ENCODE results near the gene AK9. TPM values are rescaled to one million over a fixed set of nuclear protein-coding genes. Genes with fewer than 3 reads are reported as not detected.
"Not testable (repeated sequence)": the region's sequence is repeated elsewhere in the genome, so short reads cannot be mapped to it uniquely, and the experiment has no call there.

AK9 gene
- polyA plus RNA-seq, 1 donor from 2014 or later = 27.7 TPM

DNA sequence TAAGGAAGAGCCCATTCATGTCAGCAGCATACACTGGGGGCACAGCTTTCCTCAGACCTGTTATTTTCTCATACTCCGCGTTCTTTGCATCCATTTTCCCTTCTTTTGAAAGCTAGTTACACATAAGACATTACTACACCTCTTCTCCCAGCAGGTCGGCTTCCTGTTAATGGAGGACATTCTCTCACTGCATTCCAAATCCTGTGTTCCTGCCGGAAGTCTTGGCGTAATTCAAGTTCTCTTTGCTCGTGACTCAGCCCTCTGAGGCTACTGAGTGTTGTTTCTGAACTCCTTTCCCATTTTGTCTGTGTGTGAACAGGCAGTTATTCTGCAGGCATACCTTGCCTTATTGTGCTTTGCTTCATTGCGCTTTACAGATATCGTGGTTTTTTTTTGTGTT is 110.5 kb downstream of the AK9 start:
- Histone ChIP-seq H2AFZ (ENCODE audit: low read depth, low read length) (no peak overlapping the region), H3K4me2 (ENCODE audit: low read length) (no peak overlapping the region)

DNA sequence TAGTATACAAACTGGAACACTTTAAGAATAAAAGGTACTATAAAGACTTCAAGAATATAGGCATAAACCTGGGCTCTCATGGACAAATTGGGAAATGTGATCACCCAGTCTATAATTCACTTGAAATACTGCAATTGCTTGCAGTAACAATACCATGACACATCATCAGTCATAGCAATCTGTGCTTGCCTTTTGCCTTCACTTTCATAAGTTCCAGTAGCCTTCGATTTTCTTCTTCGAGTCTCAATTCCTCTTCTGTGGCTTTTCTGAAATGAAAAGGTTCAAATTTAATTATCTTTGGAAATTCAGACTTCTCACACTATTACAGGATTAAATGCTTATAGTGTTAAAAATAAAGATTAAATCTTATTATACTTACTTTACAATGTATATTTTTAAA is 111.6 kb downstream of the AK9 start:
- Histone ChIP-seq H3K27ac (ENCODE audit: low read length) (no peak overlapping the region), H3K9me2 (ENCODE audit: insufficient read depth, low read length) (no peaks in the 10 kb centered on the region), H2AFZ (ENCODE audit: low read depth, low read length) (no peak overlapping the region), H3K79me2 (replicated peaks; ENCODE audit: insufficient read depth, low read length) (no peaks in the 10 kb centered on the region), H3K9ac (ENCODE audit: low read length) (no peak overlapping the region), H3K27me3 (ENCODE audit: insufficient read depth, low read depth, low read length) (no peaks in the 10 kb centered on the region), H3F3A (ENCODE audit: insufficient read depth, low read length, poor library complexity, severe bottlenecking) (no peaks in the 10 kb centered on the region), H3K36me3 (ENCODE audit: insufficient read depth, low read length) (no peaks in the 10 kb centered on the region), H4K20me1 (ENCODE audit: insufficient read depth) (no peaks in the 10 kb centered on the region), H3K9me3 (ENCODE audit: low read length) (no peaks in the 10 kb centered on the region), H3K4me2 (ENCODE audit: low read length) (no peak overlapping the region), H3K4me3 (ENCODE audit: low read length) (no peak overlapping the region)
- TF ChIP-seq MXI1 (conservative IDR thresholded peaks at IDR 0.05; ENCODE audit: poor library complexity, severe bottlenecking) (no peak), POLR2AphosphoS5 (IDR thresholded peaks at IDR 0.05) (no peak), TAF1 (IDR thresholded peaks at IDR 0.05; ENCODE audit: low read depth) (no peak), RAD21 (conservative IDR thresholded peaks at IDR 0.05) (no peak), EP300 (conservative IDR thresholded peaks at IDR 0.05; ENCODE audit: poor library complexity, severe bottlenecking) (no peak)
- TF ChIP-seq, protein P1, sequence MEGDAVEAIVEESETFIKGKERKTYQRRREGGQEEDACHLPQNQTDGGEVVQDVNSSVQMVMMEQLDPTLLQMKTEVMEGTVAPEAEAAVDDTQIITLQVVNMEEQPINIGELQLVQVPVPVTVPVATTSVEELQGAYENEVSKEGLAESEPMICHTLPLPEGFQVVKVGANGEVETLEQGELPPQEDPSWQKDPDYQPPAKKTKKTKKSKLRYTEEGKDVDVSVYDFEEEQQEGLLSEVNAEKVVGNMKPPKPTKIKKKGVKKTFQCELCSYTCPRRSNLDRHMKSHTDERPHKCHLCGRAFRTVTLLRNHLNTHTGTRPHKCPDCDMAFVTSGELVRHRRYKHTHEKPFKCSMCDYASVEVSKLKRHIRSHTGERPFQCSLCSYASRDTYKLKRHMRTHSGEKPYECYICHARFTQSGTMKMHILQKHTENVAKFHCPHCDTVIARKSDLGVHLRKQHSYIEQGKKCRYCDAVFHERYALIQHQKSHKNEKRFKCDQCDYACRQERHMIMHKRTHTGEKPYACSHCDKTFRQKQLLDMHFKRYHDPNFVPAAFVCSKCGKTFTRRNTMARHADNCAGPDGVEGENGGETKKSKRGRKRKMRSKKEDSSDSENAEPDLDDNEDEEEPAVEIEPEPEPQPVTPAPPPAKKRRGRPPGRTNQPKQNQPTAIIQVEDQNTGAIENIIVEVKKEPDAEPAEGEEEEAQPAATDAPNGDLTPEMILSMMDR (IDR thresholded peaks at IDR 0.05; ENCODE audit: poor library complexity, severe bottlenecking) = no peak

More for the DNA sequence above, 110.5 kb downstream of the AK9 start:
- Histone ChIP-seq H3F3A (ENCODE audit: insufficient read depth, low read length, poor library complexity, severe bottlenecking) (no peaks in the 10 kb centered on the region), H3K27ac (ENCODE audit: low read length) (no peak overlapping the region), H3K9me2 (ENCODE audit: insufficient read depth, low read length) (no peaks in the 10 kb centered on the region), H3K9ac (ENCODE audit: low read length) (no peak overlapping the region), H3K36me3 (ENCODE audit: insufficient read depth, low read length) (no peaks in the 10 kb centered on the region), H3K79me2 (replicated peaks; ENCODE audit: insufficient read depth, low read length) (no peaks in the 10 kb centered on the region), H3K4me3 (ENCODE audit: low read length) (no peak overlapping the region), H3K27me3 (ENCODE audit: insufficient read depth, low read depth, low read length) (no peaks in the 10 kb centered on the region), H3K9me3 (ENCODE audit: low read length) (no peaks in the 10 kb centered on the region), H4K20me1 (ENCODE audit: insufficient read depth) (no peaks in the 10 kb centered on the region)
- TF ChIP-seq, protein P2, sequence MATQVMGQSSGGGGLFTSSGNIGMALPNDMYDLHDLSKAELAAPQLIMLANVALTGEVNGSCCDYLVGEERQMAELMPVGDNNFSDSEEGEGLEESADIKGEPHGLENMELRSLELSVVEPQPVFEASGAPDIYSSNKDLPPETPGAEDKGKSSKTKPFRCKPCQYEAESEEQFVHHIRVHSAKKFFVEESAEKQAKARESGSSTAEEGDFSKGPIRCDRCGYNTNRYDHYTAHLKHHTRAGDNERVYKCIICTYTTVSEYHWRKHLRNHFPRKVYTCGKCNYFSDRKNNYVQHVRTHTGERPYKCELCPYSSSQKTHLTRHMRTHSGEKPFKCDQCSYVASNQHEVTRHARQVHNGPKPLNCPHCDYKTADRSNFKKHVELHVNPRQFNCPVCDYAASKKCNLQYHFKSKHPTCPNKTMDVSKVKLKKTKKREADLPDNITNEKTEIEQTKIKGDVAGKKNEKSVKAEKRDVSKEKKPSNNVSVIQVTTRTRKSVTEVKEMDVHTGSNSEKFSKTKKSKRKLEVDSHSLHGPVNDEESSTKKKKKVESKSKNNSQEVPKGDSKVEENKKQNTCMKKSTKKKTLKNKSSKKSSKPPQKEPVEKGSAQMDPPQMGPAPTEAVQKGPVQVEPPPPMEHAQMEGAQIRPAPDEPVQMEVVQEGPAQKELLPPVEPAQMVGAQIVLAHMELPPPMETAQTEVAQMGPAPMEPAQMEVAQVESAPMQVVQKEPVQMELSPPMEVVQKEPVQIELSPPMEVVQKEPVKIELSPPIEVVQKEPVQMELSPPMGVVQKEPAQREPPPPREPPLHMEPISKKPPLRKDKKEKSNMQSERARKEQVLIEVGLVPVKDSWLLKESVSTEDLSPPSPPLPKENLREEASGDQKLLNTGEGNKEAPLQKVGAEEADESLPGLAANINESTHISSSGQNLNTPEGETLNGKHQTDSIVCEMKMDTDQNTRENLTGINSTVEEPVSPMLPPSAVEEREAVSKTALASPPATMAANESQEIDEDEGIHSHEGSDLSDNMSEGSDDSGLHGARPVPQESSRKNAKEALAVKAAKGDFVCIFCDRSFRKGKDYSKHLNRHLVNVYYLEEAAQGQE (IDR thresholded peaks at IDR 0.05; ENCODE audit: borderline replicate concordance) = no peak
- no peak for TF ChIP-seq TAF1 (IDR thresholded peaks at IDR 0.05; ENCODE audit: low read depth)
- TF ChIP-seq MXI1 (conservative IDR thresholded peaks at IDR 0.05; ENCODE audit: poor library complexity, severe bottlenecking) = no peak
- TF ChIP-seq EP300 (conservative IDR thresholded peaks at IDR 0.05; ENCODE audit: poor library complexity, severe bottlenecking) = no peak
- TF ChIP-seq POLR2AphosphoS5 (IDR thresholded peaks at IDR 0.05) = no peak
- TF ChIP-seq SMC3 (conservative IDR thresholded peaks at IDR 0.05; ENCODE audit: poor library complexity) = no peak
- TF ChIP-seq, protein P1 (IDR thresholded peaks at IDR 0.05; ENCODE audit: poor library complexity, severe bottlenecking) = no peak
- no peak for TF ChIP-seq RAD21 (conservative IDR thresholded peaks at IDR 0.05)
- TF ChIP-seq EZH2 (IDR thresholded peaks at IDR 0.05; ENCODE audit: borderline replicate concordance, insufficient read depth, low read length, poor library complexity, severe bottlenecking) = no peak

DNA sequence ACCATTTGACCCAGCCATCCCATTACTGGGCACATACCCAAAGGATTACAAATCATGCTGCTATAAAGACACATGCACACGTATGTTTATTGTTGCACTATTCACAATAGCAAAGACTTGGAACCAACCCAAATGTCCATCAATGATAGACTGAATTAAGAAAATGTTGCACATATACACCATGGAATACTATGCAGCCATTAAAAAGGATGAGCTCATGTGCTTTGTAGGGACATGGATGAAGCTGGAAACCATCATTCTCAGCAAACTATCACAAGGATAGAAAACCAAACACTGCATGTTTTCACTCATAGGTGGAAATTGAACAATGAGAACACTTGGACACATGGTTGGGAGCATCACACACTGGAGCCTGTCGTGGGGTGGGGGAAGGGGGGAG is 121.1 kb downstream of the AK9 start:
- not testable (repeated sequence) for H3K27me3 ChIP-seq (ENCODE audit: insufficient read depth, low read depth, low read length); H3K4me2 ChIP-seq (ENCODE audit: low read length); H3K9ac ChIP-seq (ENCODE audit: low read length); H3K27ac ChIP-seq (ENCODE audit: low read length); H3K4me3 ChIP-seq (ENCODE audit: low read length); H4K20me1 ChIP-seq (ENCODE audit: insufficient read depth); H3K79me2 ChIP-seq (replicated peaks; ENCODE audit: insufficient read depth, low read length); H2AFZ ChIP-seq (ENCODE audit: low read depth, low read length); H3K36me3 ChIP-seq (ENCODE audit: insufficient read depth, low read length); H3F3A ChIP-seq (ENCODE audit: insufficient read depth, low read length, poor library complexity, severe bottlenecking); H3K9me2 ChIP-seq (ENCODE audit: insufficient read depth, low read length); H3K9me3 ChIP-seq (ENCODE audit: low read length)

All from neural cell (in vitro differentiated cells).